Measurements from ENCODE around the gene VASP.

DNA sequence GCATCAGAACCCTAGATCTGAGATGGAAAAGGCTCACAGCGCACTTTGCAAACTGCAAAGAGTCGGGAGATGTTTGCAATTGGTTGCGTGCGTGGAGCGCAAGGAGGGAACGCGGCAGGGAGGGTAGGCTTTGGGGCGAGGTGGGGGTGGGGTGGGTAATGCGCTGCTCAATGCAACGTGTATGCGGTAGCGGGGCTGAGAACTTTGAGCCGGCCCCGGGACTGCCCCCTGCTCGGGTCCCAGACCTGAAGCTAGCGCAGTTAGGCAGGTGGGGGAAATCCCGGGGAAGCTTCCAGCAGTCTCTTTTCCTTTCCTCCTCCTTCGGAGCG, 38.5 kb upstream of the VASP start:
- TF ChIP-seq OSR1 (CRISPR knock-in tag; IDR thresholded peaks at IDR 0.05) (no peak), TCF4 (CRISPR knock-in tag; IDR thresholded peaks at IDR 0.05; ENCODE audit: borderline replicate concordance) (no peak), SNAI2 (CRISPR knock-in tag; IDR thresholded peaks at IDR 0.05) (no peak), PPARA (CRISPR knock-in tag; IDR thresholded peaks at IDR 0.05; ENCODE audit: borderline replicate concordance) (no peak), ZFP30 (CRISPR knock-in tag; IDR thresholded peaks at IDR 0.05) (no peak), RARB (CRISPR knock-in tag; IDR thresholded peaks at IDR 0.05) (0 out of 2 replicates have a peak, but pooled peaks have one; percentile 48), ZFP3 (CRISPR knock-in tag; IDR thresholded peaks at IDR 0.05) (no peak)
- TF ChIP-seq, protein P1, sequence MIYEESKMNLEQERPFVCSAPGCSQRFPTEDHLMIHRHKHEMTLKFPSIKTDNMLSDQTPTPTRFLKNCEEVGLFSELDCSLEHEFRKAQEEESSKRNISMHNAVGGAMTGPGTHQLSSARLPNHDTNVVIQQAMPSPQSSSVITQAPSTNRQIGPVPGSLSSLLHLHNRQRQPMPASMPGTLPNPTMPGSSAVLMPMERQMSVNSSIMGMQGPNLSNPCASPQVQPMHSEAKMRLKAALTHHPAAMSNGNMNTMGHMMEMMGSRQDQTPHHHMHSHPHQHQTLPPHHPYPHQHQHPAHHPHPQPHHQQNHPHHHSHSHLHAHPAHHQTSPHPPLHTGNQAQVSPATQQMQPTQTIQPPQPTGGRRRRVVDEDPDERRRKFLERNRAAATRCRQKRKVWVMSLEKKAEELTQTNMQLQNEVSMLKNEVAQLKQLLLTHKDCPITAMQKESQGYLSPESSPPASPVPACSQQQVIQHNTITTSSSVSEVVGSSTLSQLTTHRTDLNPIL (CRISPR knock-in tag; IDR thresholded peaks at IDR 0.05; ENCODE audit: low read depth) = no peak
- TF ChIP-seq, protein P2, sequence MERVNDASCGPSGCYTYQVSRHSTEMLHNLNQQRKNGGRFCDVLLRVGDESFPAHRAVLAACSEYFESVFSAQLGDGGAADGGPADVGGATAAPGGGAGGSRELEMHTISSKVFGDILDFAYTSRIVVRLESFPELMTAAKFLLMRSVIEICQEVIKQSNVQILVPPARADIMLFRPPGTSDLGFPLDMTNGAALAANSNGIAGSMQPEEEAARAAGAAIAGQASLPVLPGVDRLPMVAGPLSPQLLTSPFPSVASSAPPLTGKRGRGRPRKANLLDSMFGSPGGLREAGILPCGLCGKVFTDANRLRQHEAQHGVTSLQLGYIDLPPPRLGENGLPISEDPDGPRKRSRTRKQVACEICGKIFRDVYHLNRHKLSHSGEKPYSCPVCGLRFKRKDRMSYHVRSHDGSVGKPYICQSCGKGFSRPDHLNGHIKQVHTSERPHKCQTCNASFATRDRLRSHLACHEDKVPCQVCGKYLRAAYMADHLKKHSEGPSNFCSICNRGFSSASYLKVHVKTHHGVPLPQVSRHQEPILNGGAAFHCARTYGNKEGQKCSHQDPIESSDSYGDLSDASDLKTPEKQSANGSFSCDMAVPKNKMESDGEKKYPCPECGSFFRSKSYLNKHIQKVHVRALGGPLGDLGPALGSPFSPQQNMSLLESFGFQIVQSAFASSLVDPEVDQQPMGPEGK (CRISPR knock-in tag; IDR thresholded peaks at IDR 0.05; ENCODE audit: borderline replicate concordance) = no peak

All from SK-N-SH treated with all-trans-retinoic acid at 6 μM for 48 hours (cell line).